AG10803 (cell line): Measurements from ENCODE around the gene LCE2D.
A peak's percentile ranks its signal among the peaks of the same experiment; 100 is the strongest.
"Not testable (repeated sequence)": the region's sequence is repeated elsewhere in the genome, so short reads cannot be mapped to it uniquely, and the experiment has no call there.

Experiments used
- DNase-seq: peaks from one replicate; pipeline ENCODE4 v3.0.0; 2010; ENCODE audit warnings: low read depth
- H3K4me3 ChIP-seq: 2 replicates; pipeline ENCODE4 v1.5.1; 2011; ENCODE audit warnings: mild to moderate bottlenecking, low read length, control low read depth
- TF ChIP-seq, protein P1 (sequence below): conservative IDR thresholded peaks from 2 replicates; pipeline ENCODE4 v1.5.1; 2011; ENCODE audit warnings: mild to moderate bottlenecking, low read length, control low read depth, inconsistent platforms

Gene LCE2D

GRCh38 chr1:152658649-152659048 lies 4.5 kb upstream of the LCE2D start:
- TF ChIP-seq, protein P1, sequence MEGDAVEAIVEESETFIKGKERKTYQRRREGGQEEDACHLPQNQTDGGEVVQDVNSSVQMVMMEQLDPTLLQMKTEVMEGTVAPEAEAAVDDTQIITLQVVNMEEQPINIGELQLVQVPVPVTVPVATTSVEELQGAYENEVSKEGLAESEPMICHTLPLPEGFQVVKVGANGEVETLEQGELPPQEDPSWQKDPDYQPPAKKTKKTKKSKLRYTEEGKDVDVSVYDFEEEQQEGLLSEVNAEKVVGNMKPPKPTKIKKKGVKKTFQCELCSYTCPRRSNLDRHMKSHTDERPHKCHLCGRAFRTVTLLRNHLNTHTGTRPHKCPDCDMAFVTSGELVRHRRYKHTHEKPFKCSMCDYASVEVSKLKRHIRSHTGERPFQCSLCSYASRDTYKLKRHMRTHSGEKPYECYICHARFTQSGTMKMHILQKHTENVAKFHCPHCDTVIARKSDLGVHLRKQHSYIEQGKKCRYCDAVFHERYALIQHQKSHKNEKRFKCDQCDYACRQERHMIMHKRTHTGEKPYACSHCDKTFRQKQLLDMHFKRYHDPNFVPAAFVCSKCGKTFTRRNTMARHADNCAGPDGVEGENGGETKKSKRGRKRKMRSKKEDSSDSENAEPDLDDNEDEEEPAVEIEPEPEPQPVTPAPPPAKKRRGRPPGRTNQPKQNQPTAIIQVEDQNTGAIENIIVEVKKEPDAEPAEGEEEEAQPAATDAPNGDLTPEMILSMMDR, result no peak
- DNase-seq, result no peak
- no peak overlapping the region for H3K4me3 ChIP-seq

DNA sequence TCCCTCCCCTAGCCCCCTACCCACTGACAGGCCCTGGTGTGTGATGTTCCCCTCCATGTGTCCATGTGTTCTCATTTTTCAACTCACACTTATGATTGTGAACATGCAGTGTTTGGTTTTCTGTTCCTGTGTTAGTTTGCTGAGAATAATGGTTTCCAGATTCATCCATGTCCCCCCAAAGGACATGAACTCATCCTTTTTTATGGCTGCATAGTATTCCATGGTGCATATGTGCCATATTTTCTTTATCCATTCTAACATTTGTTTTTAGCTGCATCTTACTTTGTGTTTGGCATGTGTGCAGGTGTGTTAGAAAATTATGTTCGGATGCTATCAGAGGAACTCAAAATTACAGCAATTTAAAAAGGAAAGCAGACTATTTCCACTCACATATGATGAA lies 3.0 kb downstream of the LCE2D start:
- not testable (repeated sequence) for DNase-seq, H3K4me3 ChIP-seq

GRCh38 chr1:152667648-152668047 lies 4.5 kb downstream of the LCE2D start:
- TF ChIP-seq, protein P1, result no peak
- H3K4me3 ChIP-seq, result no peak overlapping the region
- no peak for DNase-seq

DNA sequence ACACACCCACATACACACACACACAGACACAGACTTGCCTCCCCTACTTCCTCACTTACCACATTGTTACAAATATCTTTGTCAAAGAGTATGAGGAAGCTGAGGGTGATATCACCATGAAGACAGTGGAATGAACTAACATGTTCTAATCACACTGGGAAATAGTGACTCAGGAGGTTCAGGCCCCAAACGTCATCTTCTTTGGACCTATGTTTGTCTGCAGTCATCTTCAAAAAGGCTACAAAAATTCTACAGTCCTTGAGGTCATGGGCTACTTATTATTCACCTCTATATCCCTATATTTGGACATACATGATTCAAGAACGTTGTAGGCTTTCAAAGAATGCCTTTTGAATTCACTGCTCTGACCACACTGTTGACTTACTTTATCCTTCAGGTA lies 9.8 kb downstream of the LCE2D start:
- no peak for DNase-seq
- TF ChIP-seq, protein P1, result no peak
- H3K4me3 ChIP-seq, result no peak overlapping the region

- not testable (repeated sequence) for H3K4me3 ChIP-seq
- DNase-seq, result peak; percentile 5
Measured at GRCh38 chr1:152674983-152675382, 11.8 kb downstream of the LCE2D start, which contains the start of gene LCE2C. LCE2C (plus strand) TSS chr1:152675279; CDS start chr1:152676016, 737 bp downstream.

- H3K4me3 ChIP-seq, result no peak overlapping the region
- DNase-seq, result no peak
- TF ChIP-seq, protein P1, result no peak
Measured at GRCh38 chr1:152679459-152679858, 16.3 kb downstream of the LCE2D start.

- TF ChIP-seq, protein P1, result no peak
- no peak for DNase-seq
- no peak overlapping the region for H3K4me3 ChIP-seq
Measured at GRCh38 chr1:152681616-152682015, 18.4 kb downstream of the LCE2D start.

DNA sequence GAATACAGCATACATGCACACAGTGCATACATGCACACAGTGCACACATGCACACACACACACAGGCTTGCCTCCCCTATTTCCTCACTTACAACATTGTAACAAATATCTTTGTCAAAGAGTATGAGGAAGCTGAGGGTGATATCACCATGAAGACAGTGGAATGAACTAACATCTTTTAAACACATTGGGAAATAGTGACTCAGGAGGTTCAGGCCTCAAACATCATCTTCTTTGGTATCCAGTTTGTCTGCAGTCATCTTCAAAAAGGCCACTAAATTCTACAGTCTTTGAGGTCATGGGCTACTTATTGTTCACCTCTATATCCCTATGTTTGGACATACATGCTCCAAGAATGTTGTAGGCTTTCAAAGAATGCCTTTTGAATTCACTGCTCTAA lies 20.7 kb downstream of the LCE2D start:
- TF ChIP-seq, protein P1, result no peak
- peak; percentile 12 for DNase-seq
- no peak overlapping the region for H3K4me3 ChIP-seq

GRCh38 chr1:152685823-152686222 lies 22.6 kb downstream of the LCE2D start, which contains the start of gene LCE2B:
LCE2B (plus strand) TSS chr1:152686123; CDS start chr1:152686844, 721 bp downstream.
- not testable (repeated sequence) for DNase-seq, H3K4me3 ChIP-seq
